CD4-positive, alpha-beta T cell treated with Interleukin-17A for 1 hour (primary cell): ENCODE data around the gene GRIN3B.
A peak's percentile ranks its signal among the peaks of the same experiment; 100 is the strongest.

Experiments used
- DNase-seq: peaks from one replicate; pipeline ENCODE4 v3.0.0-alpha.2; 2020

GRIN3B gene

GRCh38 chr19:991932-992669 is 8.1 kb upstream of the GRIN3B start:
- DNase-seq, result no peak

- DNase-seq, result no peak
These were observed 7.6 kb upstream of the GRIN3B start for GRCh38 chr19:992670-993055.

GRCh38 chr19:993361-993830 is 6.8 kb upstream of the GRIN3B start:
- no peak for DNase-seq

DNA sequence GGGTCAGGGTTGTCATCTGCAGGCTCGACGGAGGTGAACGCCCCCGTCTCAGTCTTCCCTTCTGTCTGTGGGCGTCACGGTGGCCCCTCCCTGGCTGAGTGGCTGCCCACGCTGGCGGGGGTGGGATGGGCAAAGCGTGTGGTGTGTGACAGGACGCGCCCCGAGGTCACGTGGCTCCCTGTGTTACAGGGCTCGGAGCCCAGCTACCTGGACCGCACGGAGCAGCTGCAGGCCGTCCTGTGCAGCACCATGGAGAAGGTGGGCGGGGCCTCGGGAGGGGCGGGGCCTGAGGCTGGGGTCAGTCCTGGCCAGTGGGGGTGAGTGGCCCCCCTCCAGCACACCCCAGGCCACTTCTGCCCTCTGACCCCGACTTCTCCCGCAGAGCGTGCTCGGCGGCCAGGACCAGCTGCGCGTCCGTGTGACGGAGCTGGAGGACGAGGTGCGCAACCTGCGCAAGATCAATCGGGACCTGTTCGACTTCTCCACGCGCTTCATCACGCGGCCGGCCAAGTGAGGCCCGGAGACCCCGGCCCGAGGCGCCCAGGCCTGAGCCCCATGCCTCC is 6.3 kb upstream of the GRIN3B start:
- DNase-seq, result no peak

DNA sequence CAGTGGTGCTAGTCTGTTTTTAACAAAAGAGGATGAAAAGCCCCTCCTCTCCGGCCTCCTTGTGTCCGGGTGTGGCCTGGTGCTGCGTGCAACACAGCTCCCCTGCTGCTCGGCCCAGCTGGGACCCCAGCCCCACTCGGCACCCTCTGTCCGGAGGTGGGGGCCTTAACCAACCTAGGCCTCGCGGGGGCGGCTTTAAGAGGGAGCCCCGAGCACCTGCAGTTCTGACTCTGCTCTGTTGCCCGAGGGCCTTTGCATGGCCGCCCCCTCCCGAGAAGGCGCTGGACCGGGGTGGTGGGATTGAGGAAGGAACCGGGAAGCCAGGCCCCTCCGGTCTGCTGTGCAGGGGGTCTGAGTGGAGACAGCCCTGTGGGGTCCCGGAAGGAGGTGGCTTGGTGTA is 5.7 kb upstream of the GRIN3B start:
- DNase-seq, result no peak

DNA sequence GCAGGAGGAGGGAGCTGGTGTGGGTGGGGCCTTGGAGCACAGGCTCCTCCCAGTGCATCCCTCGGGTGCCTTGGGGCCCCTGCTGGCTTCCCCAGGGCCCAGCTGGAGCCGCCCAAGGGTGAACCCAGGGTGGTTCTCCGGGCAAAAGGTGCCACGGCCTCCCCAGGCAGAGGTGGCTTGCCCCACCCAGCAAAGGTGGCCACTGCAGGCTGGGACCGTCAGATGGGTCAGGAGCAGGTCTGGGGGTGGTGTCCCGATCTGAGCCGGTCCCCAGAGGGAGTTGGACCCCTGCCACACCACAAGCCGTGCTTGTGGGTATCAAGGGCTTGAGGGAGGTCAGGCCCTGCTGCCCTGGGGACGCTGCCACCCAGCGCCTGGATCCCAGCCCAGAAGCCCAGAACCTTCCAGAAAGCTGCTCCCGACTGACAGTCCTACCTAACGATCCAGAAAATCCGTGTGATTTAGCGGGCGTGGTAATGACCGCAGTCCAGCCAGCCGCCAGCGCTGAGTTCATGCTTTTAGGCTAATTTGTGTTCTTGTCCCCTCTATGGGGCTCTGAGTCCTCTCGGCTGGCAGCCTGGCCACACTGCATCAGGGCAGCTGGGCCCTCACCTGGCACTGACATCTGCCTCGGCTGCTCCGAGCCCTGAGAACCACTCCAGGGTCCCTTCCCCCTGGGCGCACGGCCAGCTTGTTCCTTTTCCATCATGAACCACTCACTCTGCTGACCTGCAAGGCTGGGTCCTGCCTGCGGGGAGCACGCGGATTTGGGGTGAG is 5.0 kb upstream of the GRIN3B start:
- DNase-seq, result no peak

DNA sequence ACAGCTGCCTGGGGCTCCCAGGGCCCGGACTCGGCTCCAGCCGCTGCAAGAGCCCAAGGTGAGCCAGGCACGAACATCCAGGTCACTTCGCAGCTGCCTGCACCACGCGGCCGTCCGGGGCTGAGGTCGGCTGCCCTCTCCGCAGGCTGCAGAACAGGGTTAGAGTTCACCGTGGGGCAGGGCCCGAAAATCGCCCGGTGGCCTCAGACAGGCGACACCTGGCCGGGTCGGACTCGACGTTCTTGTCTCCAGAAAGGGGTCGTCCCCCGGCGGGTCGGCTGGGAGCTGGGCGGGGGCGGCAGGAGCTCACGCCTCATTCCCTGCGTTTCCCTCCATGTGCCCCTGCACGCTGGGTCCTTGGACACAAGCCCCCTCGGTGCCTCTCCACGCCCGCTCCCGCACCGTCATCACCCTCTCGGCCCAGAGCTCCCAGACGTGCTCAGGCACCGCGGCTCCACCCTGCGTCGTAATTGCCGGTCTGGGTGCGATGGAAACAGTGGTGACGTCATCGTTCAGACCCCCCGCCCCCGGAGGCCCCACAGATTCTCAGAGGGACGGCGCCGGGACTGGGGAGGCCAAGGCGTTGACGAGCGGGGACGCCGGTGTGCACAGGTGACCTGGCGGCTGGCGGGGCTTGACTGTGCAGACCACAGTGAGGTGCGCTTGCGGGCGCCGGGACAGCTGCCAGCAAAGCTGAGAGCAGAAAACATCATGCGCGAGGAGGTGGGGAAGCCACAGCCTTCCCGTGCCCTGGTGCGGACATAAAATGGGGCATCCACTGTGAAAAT is 4.0 kb upstream of the GRIN3B start:
- peak; percentile 88 for DNase-seq

DNA sequence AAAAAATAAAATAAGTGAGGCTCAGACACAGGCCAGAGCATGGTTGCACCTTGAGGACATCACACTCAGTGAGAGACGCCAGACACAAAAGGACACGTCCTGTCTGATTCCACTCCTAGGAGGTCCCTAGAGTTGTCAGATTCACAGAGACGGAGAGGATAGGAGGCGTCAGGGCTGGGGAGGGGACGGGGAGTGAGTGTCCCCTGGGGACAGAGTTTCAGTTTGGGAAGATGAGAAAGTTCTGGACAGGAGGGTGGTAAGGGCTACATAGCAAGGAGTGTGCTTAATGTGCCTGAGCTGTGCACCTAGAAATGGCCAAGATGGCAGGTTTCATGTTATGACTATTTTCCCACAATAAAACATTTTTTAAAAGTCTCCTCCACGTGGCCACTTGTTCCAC is 2.2 kb upstream of the GRIN3B start:
- no peak for DNase-seq

DNA sequence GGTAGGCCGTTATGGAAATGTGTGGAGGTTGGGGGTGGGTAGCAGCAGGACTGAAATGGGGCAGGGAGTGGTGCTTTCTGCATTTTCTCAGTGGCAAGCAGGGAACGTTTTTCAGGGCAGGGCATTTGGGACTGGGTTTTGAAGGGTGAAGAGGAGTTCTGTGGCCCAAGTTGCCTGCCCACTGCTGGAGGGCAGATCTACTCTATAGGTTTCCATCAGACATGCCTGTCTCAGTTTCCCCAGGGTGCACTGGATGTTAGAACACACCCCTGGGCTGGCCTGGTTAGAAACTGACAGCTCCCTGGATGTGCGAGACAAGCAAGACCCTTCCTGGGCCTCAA is 870 bp upstream of the GRIN3B start:
- DNase-seq, result no peak

DNA sequence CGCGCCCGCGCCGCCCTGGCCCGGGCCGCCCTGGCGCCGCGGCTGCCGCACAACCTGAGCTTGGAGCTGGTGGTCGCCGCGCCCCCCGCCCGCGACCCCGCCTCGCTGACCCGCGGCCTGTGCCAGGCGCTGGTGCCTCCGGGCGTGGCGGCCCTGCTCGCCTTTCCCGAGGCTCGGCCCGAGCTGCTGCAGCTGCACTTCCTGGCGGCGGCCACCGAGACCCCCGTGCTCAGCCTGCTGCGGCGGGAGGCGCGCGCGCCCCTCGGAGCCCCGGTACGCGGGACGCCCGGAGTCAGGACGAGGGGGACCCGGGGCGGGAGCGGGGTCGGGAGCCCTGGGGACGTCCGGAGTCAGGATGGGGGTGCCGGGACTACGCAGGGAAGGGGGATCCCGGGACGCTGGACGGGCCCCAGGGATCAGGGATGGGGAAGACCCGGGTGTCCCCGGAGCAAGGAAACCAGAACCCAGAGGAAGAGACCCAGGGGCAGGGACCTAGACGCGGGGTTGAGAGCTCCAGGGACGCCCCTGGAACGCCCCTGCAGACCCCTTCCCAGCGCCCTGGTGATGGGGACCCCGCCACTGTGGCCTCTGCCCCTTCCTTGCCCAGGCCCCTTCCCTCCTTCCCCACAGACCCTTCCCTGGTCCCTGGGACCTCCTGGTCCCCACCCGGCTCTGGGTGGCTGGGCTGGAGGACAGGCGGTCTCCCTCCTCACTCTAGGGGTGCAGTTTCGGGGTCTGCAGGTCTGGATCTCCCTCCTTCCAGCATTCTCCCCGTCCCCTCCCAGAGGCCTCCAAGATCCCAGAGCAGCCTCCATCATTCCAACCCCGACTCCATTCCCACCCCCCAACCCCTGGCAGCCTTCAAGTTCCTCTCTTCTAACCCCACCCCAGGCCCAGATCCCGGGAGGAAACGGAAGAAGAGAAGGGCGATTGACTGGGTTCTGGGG is 645 bp downstream of the GRIN3B start:
- no peak for DNase-seq

- peak; percentile 73 for DNase-seq
These were observed 1.4 kb downstream of the GRIN3B start for GRCh38 chr19:1001538-1002166.

GRCh38 chr19:1002600-1002999 is 2.4 kb downstream of the GRIN3B start:
- DNase-seq, result no peak

- no peak for DNase-seq
These were observed 3.1 kb downstream of the GRIN3B start for GRCh38 chr19:1003283-1003682.

GRCh38 chr19:1004204-1004802 is 4.1 kb downstream of the GRIN3B start:
- DNase-seq, result no peak

GRCh38 chr19:1004803-1005664 is 4.8 kb downstream of the GRIN3B start:
- no peak for DNase-seq

GRCh38 chr19:1006711-1007398 is 6.6 kb downstream of the GRIN3B start:
- no peak for DNase-seq

DNA sequence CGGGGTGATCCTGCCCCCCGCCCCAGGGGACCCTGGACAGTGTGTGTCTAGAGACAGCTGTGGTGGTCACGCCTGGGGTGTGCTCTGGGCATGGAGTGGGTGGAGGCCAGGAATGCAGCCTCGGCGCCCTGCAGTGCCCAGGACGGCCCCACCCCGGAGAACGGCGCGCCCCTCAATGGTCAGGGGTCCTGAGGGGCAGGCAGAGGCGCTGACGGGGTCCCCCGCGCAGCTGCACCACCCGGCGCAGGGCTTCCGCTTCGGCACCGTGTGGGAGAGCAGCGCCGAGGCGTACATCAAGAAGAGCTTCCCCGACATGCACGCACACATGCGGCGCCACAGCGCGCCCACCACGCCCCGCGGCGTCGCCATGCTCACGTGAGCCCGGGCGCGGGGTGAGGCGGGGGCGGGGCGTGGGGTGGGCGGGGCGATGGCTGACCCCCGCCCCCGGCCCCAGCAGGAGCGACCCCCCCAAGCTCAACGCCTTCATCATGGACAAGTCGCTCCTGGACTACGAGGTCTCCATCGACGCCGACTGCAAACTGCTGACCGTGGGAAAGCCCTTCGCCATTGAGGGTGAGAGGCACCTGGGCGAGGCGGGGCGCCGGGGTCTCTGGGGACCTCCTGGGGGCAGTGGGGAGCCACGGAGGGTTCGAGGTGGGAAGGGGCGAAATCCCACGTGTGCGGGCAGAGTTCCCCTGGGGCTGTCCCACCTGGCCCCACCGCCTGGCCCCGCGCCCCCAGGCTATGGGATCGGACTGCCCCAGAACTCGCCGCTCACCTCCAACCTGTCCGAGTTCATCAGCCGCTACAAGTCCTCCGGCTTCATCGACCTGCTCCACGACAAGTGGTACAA is 7.4 kb downstream of the GRIN3B start:
- DNase-seq, result no peak

DNA sequence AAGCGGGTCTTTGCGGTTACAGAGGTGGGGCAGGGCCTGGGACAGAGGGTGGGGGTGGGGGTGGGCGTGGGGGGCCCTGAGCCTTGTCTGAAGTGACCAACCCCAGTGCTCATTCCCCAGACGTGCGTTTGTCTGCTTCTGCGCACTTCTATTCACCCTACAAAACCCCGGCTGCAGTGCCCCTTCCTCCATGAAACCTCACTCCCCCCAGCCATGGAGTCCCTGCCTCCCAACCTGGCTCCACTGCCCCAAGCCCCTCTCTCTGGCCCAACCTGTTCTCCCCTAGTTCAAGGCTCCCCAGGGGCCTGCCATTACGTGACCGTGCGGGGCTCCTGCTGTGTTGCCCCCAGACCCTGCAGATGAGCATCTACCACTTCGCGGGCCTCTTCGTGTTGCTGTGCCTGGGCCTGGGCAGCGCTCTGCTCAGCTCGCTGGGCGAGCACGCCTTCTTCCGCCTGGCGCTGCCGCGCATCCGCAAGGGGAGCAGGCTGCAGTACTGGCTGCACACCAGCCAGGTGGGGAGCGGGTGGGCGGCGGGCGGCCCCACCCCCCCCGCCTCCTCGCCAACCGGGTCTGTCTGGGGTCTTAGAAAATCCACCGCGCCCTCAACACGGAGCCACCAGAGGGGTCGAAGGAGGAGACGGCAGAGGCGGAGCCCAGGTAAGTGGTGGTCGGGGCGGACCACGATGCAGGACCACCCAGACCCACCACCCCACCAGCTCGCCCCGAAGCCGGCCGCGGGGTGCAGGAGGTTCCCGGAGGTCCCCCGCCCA is 8.2 kb downstream of the GRIN3B start:
- DNase-seq, result no peak
